Testis (tissue), 2 donors: ENCODE data around the gene ITGB2.

Experiments used
- CTCF ChIP-seq, 3 experiments: fragments of 450-650 bp in 2 of 3; fragments of 200-600 bp in 1 of 3; sonication (generic) in 1 of 3; IDR thresholded peaks; one replicate each; pipeline ENCODE4 v1.5.1; 2016 to 2019; ENCODE audit warnings: antibody characterized with exemption in 3 of 3, mild to moderate bottlenecking in 2 of 3, moderate library complexity in 1 of 3
- POLR2A ChIP-seq: fragments of 450-650 bp; IDR thresholded peaks from one replicate; pipeline ENCODE4 v1.6.1; 2017; ENCODE audit warnings: antibody characterized with exemption, mild to moderate bottlenecking, moderate library complexity

DNA sequence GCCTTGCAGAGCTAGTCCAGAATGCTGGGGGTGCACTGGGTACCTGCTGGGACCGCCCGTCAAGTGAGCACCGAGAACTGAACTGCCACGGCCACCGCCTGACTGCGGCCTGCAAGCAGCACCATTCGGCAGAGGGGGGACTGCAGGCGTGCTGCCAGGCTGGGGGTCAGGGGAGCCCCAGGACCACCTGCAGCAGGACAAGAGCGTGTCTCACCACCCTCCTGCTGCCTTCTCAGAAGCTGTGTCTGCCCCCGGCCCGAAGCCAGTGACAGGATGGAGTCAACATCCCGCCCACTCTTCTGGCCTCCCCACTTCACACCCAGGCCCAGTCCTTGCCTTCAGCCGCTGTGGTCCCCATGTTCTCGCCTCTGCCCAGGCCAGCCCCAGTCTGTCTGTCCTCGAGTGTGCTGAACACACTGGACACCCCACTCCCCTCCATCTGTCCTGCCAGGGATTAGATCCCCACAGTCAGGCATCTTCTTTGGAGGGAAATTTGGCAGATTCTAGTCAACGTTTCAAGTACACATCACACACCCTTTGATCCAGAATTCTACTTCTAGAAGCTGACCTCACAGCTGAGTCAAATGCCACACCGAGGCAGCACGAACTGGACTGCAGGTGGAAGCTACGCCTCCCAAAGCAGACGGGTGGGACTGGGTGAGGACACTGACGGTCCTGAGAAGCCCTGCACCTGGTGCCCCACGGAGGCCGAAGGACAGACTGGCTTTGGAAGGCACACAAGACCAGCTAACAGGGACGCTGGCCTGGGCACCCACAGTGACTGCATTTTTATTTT, 73.2 kb downstream of the ITGB2 start:
- TF ChIP-seq CTCF (IDR thresholded peaks at IDR 0.05) (no peak), POLR2A (no peak)
